HPDE6-E6E7 (cell line): ENCODE data around the gene NIBAN1.

Source experiments
- DNase-seq: peaks from one replicate; pipeline ENCODE4 v3.0.0; 2011; ENCODE audit warnings: missing footprints; ENCODE audit errors: extremely low spot score

NIBAN1 gene

GRCh38 chr1:184945029-184945428, 29.3 kb downstream of the NIBAN1 start:
- peak; percentile 21 for DNase-seq

DNA sequence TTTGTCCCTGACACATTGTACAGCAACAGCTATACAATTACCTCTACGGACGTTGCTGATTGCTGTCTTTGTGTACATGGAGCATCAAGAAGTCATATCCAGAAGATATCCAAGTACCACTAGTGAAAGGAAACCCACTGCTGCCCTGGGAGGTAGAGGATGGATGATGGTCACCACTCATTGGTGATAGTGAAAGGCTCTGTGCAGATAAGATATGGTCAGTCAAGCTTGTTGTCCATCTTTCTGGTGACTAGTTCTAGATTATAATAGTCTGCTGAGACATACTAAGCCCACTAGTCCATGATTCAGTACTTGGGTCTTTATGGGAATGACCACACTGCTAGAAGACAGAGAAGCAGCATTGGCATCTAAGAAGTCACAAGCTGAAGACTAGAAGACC, 30.3 kb downstream of the NIBAN1 start:
- DNase-seq, result no peak

- no peak for DNase-seq
Observed at GRCh38 chr1:184941735-184942134, 32.6 kb downstream of the NIBAN1 start.

GRCh38 chr1:184941410-184941733, 32.9 kb downstream of the NIBAN1 start:
- no peak for DNase-seq

GRCh38 chr1:184940694-184941409, 33.5 kb downstream of the NIBAN1 start:
- DNase-seq, result no peak

DNA sequence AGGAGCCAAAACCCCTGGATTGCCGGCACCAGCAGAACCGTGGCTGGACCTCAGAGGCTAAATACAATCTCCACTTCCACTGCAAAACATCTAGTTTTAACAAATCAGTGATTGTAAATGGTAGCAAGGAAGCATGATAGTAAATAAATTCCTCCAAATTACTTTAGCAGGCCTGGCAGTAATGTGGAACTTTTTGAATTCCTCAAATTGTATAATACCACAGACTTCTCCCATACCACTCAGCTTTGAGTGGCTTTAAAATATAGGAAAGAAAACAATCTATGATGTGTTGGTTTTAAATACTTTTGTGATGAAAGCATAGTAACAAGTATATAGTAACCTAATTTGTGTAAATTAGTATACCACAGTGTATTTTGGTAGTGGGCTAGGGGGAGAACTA, 34.1 kb downstream of the NIBAN1 start:
- no peak for DNase-seq

DNA sequence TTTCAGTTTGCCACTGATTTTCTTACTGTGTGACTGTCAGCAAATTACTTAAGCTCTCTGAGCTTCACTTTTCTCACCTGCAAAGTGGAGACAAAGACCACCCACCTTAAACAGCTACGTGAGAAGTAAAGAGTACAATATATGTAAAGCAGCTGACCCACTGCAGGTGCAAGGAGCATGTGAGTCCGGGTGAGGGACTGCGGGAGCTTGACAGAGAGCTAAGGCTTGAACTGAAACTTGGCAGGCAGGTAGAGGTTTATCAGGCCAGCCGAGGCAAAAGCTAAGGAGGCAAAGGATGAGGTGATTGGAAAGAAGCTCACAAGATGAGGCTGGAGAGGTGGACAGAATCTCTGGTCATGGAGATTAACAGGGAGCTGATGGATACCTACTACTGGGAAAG, 36.6 kb downstream of the NIBAN1 start:
- no peak for DNase-seq

DNA sequence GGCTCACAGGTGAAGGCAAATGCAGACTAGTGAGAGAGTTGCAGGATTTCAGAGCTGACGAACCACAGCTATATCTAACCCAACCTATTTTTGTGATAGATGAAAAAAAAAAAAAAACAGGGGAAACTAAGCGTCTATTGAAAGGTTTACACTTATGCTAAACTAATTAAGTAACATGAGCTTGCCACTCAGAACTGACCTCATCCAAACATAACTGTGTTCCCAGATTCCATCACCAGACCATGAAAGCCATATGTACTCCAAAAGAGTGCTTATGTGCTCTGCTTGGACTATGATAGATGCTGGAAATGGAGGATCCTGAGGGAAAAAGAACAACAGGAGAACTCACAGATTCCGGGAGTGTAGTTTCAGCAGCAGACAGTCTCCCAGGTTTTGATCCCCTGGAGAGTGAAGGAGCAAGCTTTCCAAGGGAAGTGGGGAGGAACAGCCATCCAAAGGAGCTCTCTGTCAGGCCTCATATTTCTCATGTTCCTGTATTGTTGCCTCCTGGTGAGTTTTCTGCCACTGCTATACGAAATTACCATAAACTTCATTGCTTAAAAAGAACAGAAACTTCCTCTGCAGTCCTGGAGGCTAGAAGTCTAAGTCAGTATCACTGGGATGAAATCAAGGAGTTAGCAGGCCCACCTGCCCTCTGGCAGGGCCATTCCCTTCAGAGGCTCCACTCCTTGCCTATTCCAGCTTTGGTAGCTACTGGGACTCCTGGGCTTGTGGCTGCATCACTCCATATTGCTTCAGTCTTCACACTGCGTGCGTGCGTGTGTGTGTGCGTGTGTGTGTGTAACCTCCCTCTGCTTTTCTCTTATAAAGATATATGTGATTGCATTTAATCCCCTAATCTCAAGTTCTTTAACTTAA, 38.1 kb downstream of the NIBAN1 start:
- DNase-seq, result no peak

DNA sequence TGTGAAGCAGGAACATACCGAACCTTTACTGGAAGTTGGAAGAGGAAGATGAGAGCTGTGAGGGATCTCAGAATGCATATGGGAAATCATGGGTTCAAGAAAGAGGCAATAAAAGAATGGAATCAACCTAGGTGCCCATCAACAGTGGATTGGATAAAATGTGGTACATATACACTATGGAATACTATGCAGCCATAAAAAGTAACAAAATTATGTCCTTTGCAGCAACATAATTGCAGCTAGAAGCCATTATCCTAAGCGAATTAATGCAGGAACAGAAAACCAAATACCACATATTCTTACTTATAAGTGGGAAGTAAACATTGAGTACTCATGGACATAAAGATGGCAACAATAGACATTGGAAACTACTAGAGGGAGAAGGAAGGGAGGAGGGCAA, 40.4 kb downstream of the NIBAN1 start:
- DNase-seq, result no peak

DNA sequence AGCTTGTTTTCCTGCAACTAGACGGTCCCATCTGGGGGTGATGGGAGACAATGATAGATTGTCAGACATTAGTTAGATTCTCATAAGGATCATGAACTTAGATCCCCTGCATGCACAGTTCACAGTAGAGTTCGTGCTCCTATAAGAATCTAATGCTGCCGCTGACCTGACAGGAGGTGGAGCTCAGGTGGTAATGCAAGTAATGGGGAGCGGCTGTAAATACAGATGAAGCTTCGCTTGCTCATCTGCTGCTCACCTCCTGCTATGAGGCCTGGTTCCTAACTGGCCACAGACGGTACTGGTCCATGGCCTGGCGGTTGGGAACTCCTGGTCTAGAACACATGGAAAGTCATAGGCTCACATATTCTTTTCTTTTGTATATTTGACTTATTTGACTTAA, 42.0 kb downstream of the NIBAN1 start:
- DNase-seq, result no peak

DNA sequence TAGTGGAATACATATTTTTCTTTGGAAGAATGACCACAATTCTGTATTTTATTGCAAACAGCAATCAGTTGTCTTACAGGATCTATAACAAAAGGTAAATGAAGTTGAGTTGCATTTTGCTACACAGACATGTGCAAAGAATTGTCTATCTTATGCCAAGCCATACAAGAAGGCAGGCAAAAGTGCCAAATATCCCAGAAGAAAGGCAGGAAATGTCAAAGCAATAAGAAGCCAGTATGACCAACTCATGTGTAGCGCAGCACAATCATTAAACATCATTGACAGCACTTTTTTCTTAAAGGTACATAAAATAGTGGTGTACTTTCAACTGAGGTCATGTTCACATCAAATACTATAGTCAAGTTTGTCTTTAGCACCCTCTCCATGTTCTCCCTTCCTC, 42.7 kb downstream of the NIBAN1 start:
- no peak for DNase-seq

GRCh38 chr1:184930645-184931044, 43.7 kb downstream of the NIBAN1 start:
- no peak for DNase-seq

GRCh38 chr1:184930232-184930631, 44.1 kb downstream of the NIBAN1 start:
- DNase-seq, result no peak

DNA sequence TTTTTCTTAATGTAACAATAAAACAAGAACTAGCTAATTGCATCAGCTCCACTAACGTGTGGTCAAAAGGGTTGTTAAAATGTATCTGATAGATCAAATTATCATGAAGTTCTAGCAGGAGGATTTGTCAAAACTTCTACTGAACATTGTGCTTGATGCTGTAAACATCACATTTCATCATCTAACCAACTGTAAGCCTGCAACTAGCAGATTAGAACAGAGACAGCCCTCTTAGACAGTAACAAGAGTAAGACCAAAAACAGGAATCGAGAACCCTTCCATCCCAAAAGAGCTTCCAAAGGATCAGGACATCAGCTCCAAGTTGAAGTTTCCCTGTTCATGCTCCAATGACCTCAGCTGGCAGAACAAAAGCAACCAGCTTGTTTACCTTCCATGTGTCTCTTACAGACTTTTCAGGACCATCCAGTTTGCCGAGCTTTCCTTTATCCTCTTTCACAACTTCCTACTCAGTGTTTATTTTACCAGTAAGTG, 44.6 kb downstream of the NIBAN1 start:
- peak; percentile 22 for DNase-seq

DNA sequence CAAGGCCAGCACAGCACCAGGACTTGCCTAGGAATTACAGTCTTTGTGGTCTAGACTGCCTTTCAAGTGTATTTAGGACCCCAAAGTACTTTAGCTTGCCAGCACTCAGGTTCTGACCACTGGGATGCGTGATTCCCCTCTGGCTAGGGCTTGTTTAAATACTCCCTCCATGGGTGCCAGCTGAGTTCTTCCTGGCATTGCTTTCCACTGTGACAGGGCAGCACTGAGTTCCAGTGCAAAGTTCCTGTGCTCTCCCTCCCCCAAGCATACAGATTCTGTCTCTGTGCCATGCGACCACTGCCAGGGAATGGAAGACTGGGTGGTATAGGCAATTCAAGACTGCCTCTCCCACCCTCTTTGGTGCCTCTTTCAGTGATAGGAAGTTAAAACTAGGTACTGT, 45.9 kb downstream of the NIBAN1 start:
- DNase-seq, result no peak
